Heart left ventricle (tissue), 13 donors: ENCODE measurements around the gene C1orf52.

ENCODE experiments used
- CTCF ChIP-seq, 12 donors: fragments of 200-600 bp; sonication (generic) in 4 of 12; IDR thresholded peaks; one replicate each; pipeline versions ENCODE4 v1.5.0 to v1.8.0; 2018 to 2022; ENCODE audit warnings: antibody characterized with exemption in 12 of 12, mild to moderate bottlenecking in 5 of 12
- POLR2A ChIP-seq, 2 donors: fragments of 450-650 bp; IDR thresholded peaks; one replicate each; pipeline ENCODE4 v1.6.1; 2017; ENCODE audit warnings: antibody characterized with exemption in 2 of 2, mild to moderate bottlenecking in 2 of 2, moderate library complexity in 2 of 2
- donor health status: ischemic (EF 13 %, LVEDD 7.1; RV severe dilation, severe dysfunction).
- donor health status: DM: no; HTN: yes; CAD: no.
- donor health status: DM: no; HTN: no; CAD: no.
- donor health status: ischemic (EF 25% LVEDD 6.9; RV normal size, moderate dysfunction).
- donor health status: ischemic (EF 25% LVEDD 5.7; RV mildly dilated, moderate dysfunction).
- donor health status: ischemic (EF 35%, LVEDD 5.7; RV mildly dilated, moderate dysfunction).
- donor health status: nonischemic (EF 11% LVEDD 7.7; RV severe dilation, severe dysfunction).
- donor health status: DM: yes; HTN: yes; CAD: no.
- donor health status: PGD.
- donor health status: ischemic (EF 29% LVEDD 5.4; RV normal size, mild dysfunction).
- donor health status: nonischemic (EF 23%, LVEDD 6.1; RV moderate dilation, normal function).

GRCh38 chr1:85279458-85280080, 20.1 kb upstream of the C1orf52 start:
- TF ChIP-seq CTCF (IDR thresholded peaks at IDR 0.05) (no peak), POLR2A (IDR thresholded peaks at IDR 0.05) (no peak)
